IMR-90 (cell line): ENCODE measurements around the gene TYMS. TPM values are rescaled to one million over a fixed set of nuclear protein-coding genes. Genes with fewer than 3 reads are reported as not detected.

Experiments
- ATAC-seq: fragments of 200-7000 bp; cut with Tn5 transposase; 2 replicates; pipeline ENCODE4 v1.9.1; 2020; ENCODE audit warnings: low read depth, mild to moderate bottlenecking, moderate library complexity
- BruUV-seq: library from RNA; stranded (reverse); fragments of 400-500 nt; replicated peaks from 2 replicates; lab custom pipeline; 2021; lab: Mats Ljungman, UMichigan
- CTCF ChIA-PET: fragments of 300-600 bp; formaldehyde crosslinking; extraction: SDS; loops from one replicate; lab custom pipeline; 2021; ENCODE audit warnings: antibody characterized with exemption; lab: Yijun Ruan, JAX
- POLR2A ChIA-PET: fragments of 300-600 bp; sonication (Branson Sonifier 250); formaldehyde crosslinking; loops from one replicate; lab custom pipeline; 2022; ENCODE audit warnings: antibody characterized with exemption; ENCODE audit not compliant: unreplicated experiment; lab: Charles Lee
- DNase-seq: peaks from one replicate; pipeline ENCODE4 v3.0.0; 2013
- H2AFZ ChIP-seq: replicated peaks from 2 replicates; pipeline ENCODE3; 2013; ENCODE audit warnings: low read length, mild to moderate bottlenecking; ENCODE audit not compliant: poor library complexity
- H2AK5ac ChIP-seq: 2 replicates; pipeline ENCODE4 v1.6.1; 2013; ENCODE audit warnings: low read depth, low read length, inconsistent platforms
- H2AK9ac ChIP-seq: replicated peaks from 2 replicates; pipeline ENCODE3; 2013; ENCODE audit warnings: mild to moderate bottlenecking, low read depth, low read length, moderate library complexity; ENCODE audit not compliant: poor library complexity
- H2BK120ac ChIP-seq: 2 replicates; pipeline ENCODE4 v1.6.1; 2013; ENCODE audit warnings: low read depth, low read length, inconsistent platforms
- H2BK15ac ChIP-seq: 3 replicates; pipeline ENCODE4 v1.6.1; 2013; ENCODE audit warnings: low read depth, low read length, inconsistent platforms
- H2BK20ac ChIP-seq: 2 replicates; pipeline ENCODE4 v1.6.1; 2013; ENCODE audit warnings: low read depth, mild to moderate bottlenecking, inconsistent platforms, low read length, moderate library complexity
- H2BK5ac ChIP-seq: 2 replicates; pipeline ENCODE4 v1.6.1; 2013; ENCODE audit warnings: mild to moderate bottlenecking, low read depth, low read length, inconsistent platforms; ENCODE audit not compliant: poor library complexity, severe bottlenecking
- H3K14ac ChIP-seq: replicated peaks from 2 replicates; pipeline ENCODE4 v1.6.1; 2013; ENCODE audit warnings: low read depth, low read length, inconsistent platforms
- H3K18ac ChIP-seq: 2 replicates; pipeline ENCODE4 v1.6.1; 2013; ENCODE audit warnings: low read depth, low read length, control low read depth
- H3K23ac ChIP-seq: 2 replicates; pipeline ENCODE4 v1.6.1; 2013; ENCODE audit warnings: low read depth, low read length, inconsistent platforms
- H3K27ac ChIP-seq: 2 replicates; pipeline ENCODE4 v1.5.1; 2013; ENCODE audit warnings: mild to moderate bottlenecking, control low read depth, low read length; ENCODE audit not compliant: insufficient read depth
- H3K27me3 ChIP-seq: 2 replicates; pipeline ENCODE4 v1.6.1; 2013; ENCODE audit warnings: low read length; ENCODE audit not compliant: control insufficient read depth, insufficient read depth
- H3K36me3 ChIP-seq: 2 replicates; pipeline ENCODE4 v1.6.1; 2013; ENCODE audit warnings: low read length, mixed read lengths; ENCODE audit not compliant: control insufficient read depth, insufficient read depth
- H3K4ac ChIP-seq: 2 replicates; pipeline ENCODE4 v1.6.1; 2013; ENCODE audit warnings: low read depth, low read length, inconsistent platforms
- H3K4me1 ChIP-seq: 2 replicates; pipeline ENCODE4 v1.6.1; 2013; ENCODE audit warnings: low read length, mixed read lengths; ENCODE audit not compliant: control insufficient read depth, insufficient read depth
- H3K4me2 ChIP-seq: 2 replicates; pipeline ENCODE4 v1.6.1; 2013; ENCODE audit warnings: low read depth, mild to moderate bottlenecking, control low read depth, low read length, moderate library complexity
- H3K4me3 ChIP-seq: 2 replicates; pipeline ENCODE4 v1.5.1; 2013; ENCODE audit warnings: low read depth, mild to moderate bottlenecking, control low read depth, low read length, moderate library complexity; ENCODE audit not compliant: insufficient read depth
- H3K56ac ChIP-seq: 2 replicates; pipeline ENCODE4 v1.6.1; 2013; ENCODE audit warnings: low read length, inconsistent platforms; ENCODE audit not compliant: insufficient read depth; ENCODE audit errors: extremely low read depth
- H3K79me1 ChIP-seq, 2 experiments: 2 replicates each; pipeline ENCODE4 v1.6.1; 2013; ENCODE audit warnings: low read length in 2 of 2, inconsistent platforms in 1 of 2, low read depth in 1 of 2
- H3K9ac ChIP-seq: 2 replicates; pipeline ENCODE4 v1.6.1; 2013; ENCODE audit warnings: low read depth, low read length, control low read depth
- H3K9me1 ChIP-seq: 2 replicates; pipeline ENCODE4 v1.6.1; 2013; ENCODE audit warnings: low read length, inconsistent platforms; ENCODE audit not compliant: insufficient read depth
- H3K9me3 ChIP-seq: 2 replicates; pipeline ENCODE4 v1.6.1; 2013; ENCODE audit warnings: low read length; ENCODE audit not compliant: control insufficient read depth, insufficient read depth
- H4K20me1 ChIP-seq: 2 replicates; pipeline ENCODE4 v1.6.1; 2013; ENCODE audit warnings: low read length, inconsistent platforms; ENCODE audit not compliant: insufficient read depth
- H4K5ac ChIP-seq: 2 replicates; pipeline ENCODE4 v1.6.1; 2013; ENCODE audit warnings: mild to moderate bottlenecking, low read depth, low read length, control low read depth
- H4K8ac ChIP-seq, 2 experiments: 2 replicates each; pipeline ENCODE4 v1.6.1; 2013; ENCODE audit warnings: low read depth in 2 of 2, low read length in 2 of 2, control low read depth in 1 of 2, inconsistent platforms in 1 of 2
- H4K91ac ChIP-seq: 2 replicates; pipeline ENCODE4 v1.6.1; 2013; ENCODE audit warnings: low read depth, low read length, inconsistent platforms; ENCODE audit not compliant: insufficient read depth
- BHLHE40 ChIP-seq: fragments of 150-350 bp; IDR thresholded peaks from 2 replicates; pipeline ENCODE4 v1.6.1; 2016; ENCODE audit warnings: mild to moderate bottlenecking, low read depth, low read length
- CHD1 ChIP-seq: IDR thresholded peaks from 2 replicates; pipeline ENCODE4 v1.6.1; 2012; ENCODE audit warnings: low read depth, low read length, improper control_type of control experiment
- CTCF ChIP-seq: conservative IDR thresholded peaks from 2 replicates; pipeline ENCODE4 v1.5.1; 2012; ENCODE audit warnings: mild to moderate bottlenecking, low read depth, low read length, improper control_type of control experiment
- ELK1 ChIP-seq: fragments of 150-350 bp; IDR thresholded peaks from 2 replicates; pipeline ENCODE4 v1.6.1; 2016; ENCODE audit warnings: low read depth, mild to moderate bottlenecking, low read length, moderate library complexity, borderline replicate concordance
- MAFK ChIP-seq: IDR thresholded peaks from 2 replicates; pipeline ENCODE4 v1.6.1; 2012; ENCODE audit warnings: low read depth, low read length, improper control_type of control experiment
- NFE2L2 ChIP-seq: fragments of 150-350 bp; IDR thresholded peaks from 2 replicates; pipeline ENCODE4 v1.6.1; 2016; ENCODE audit warnings: low read depth, mild to moderate bottlenecking, low read length
- RCOR1 ChIP-seq: IDR thresholded peaks from 2 replicates; pipeline ENCODE4 v1.6.1; 2012; ENCODE audit warnings: mild to moderate bottlenecking, low read length, improper control_type of control experiment; ENCODE audit not compliant: insufficient replicate concordance
- RFX5 ChIP-seq: IDR thresholded peaks from 2 replicates; pipeline ENCODE4 v1.8.0; 2012; ENCODE audit warnings: low read depth, mild to moderate bottlenecking, low read length, moderate library complexity
- USF2 ChIP-seq: fragments of 150-350 bp; IDR thresholded peaks from 2 replicates; pipeline ENCODE4 v1.6.1; 2017; ENCODE audit warnings: mild to moderate bottlenecking, antibody characterized with exemption, low read length, low read depth
- WGBS, 2 experiments: methylation state at CpG; one replicate each; pipeline versions ENCODE4 v1.1.5 to v1.1.7; 2013; ENCODE audit warnings: missing lambda C conversion rate in 2 of 2; ENCODE audit not compliant: insufficient read length in 1 of 2; ENCODE audit errors: extremely low coverage in 2 of 2; 5-methylcytosine and 5-hydroxymethylcytosine counted together
- dilution Hi-C: fragments of 300-500 bp; cut with HindIII; formaldehyde crosslinking; loops from one replicate; pipeline ENCODE4 v1.14.3; 2018; ENCODE audit warnings: low sequenced_read_pairs; ENCODE audit not compliant: unreplicated experiment
- in situ Hi-C: fragments of 300-500 bp; cut with MboI; formaldehyde crosslinking; loops from 3 replicates; pipeline ENCODE4 v1.14.3; 2019; ENCODE audit warnings: low sequenced_read_pairs, inconsistent platforms, mixed read lengths
- intact Hi-C: fragments of 100-400 bp; cut with micrococcal nuclease; formaldehyde crosslinking; loops from 2 replicates; pipeline ENCODE4 v1.10.0; 2022
- polyA plus RNA-seq, 3 experiments: library from polyadenylated mRNA; depleted of rRNA; stranded (reverse); fragments of >200 nt; gene quantifications; 2 replicates each; pipeline ENCODE4 v1.2.3, GENCODE V29; 2012; ENCODE audit warnings: low replicate concordance in 1 of 3
- total RNA-seq: library from RNA; depleted of rRNA; stranded (reverse); fragments of >200 nt; gene quantifications from 2 replicates; pipeline ENCODE4 v1.2.3, GENCODE V29; 2012

TYMS gene
- total and polyA plus RNA-seq, 2 of the 4 experiments (the other 2 are of a cell fraction): 28.3 to 92.2 TPM

GRCh38 chr18:686339-687111, 29.1 kb downstream of the TYMS start (continued):
- TF ChIP-seq NFE2L2: no peak

GRCh38 chr18:688323-688722, 30.9 kb downstream of the TYMS start:
- H3K23ac ChIP-seq: no peak overlapping the region
- H2BK5ac ChIP-seq: no peak overlapping the region
- BruUV-seq: no TSS peak
- no peak overlapping the region for H3K27ac ChIP-seq
- no peak overlapping the region for H3K9ac ChIP-seq
- H3K4ac ChIP-seq: no peak overlapping the region
- dilution Hi-C loops (no loop called here), intact Hi-C loops (no loop called here), in situ Hi-C loops (no loop called here)
- TF ChIP-seq RCOR1: no peak
- TF ChIP-seq CTCF: no peak
- TF ChIP-seq ELK1: no peak
- no peak for TF ChIP-seq BHLHE40
- no peak for TF ChIP-seq USF2
- no peak for TF ChIP-seq MAFK
- TF ChIP-seq CHD1: no peak
- TF ChIP-seq RFX5: no peak
- no peaks in the 10 kb centered on the region for H3K79me1 ChIP-seq
- H2BK15ac ChIP-seq: no peak overlapping the region
- no peak overlapping the region for H3K14ac ChIP-seq
- DNase-seq (no peak), ATAC-seq (no peak)
- no peak overlapping the region for H2BK20ac ChIP-seq
- H3K9me1 ChIP-seq: peaks cover 4% of the 10 kb centered on the region; the same call in 1 of the 2 replicates
- H3K4me1 ChIP-seq: no peaks in the 10 kb centered on the region
- no peak overlapping the region for H2BK120ac ChIP-seq
- ChIA-PET POLR2A (no interaction called here), CTCF (no interaction called here)
- no peak overlapping the region for H3K4me3 ChIP-seq
- H4K8ac ChIP-seq: no peak overlapping the region
- H2AK9ac ChIP-seq: no peak overlapping the region
- H3K27me3 ChIP-seq: no peaks in the 10 kb centered on the region
- no peak overlapping the region for H4K91ac ChIP-seq
- WGBS, 2 experiments: 100% methylated on average over 1 of the region's 5 CpGs; no CpG with 5 or more reads in 1 of the 2 experiments
- no peaks in the 10 kb centered on the region for H3K9me3 ChIP-seq
- H3K4me2 ChIP-seq: no peak overlapping the region
- H4K5ac ChIP-seq: no peak overlapping the region
- no peak overlapping the region for H2AFZ ChIP-seq
- H3K18ac ChIP-seq: no peak overlapping the region
- H3K36me3 ChIP-seq: peaks cover 18% of the 10 kb centered on the region
- H3K56ac ChIP-seq: no peak overlapping the region
- no peak overlapping the region for H2AK5ac ChIP-seq
- no peaks in the 10 kb centered on the region; the same call in 1 of the 2 replicates for H4K20me1 ChIP-seq
